Posterior cingulate gyrus (tissue), 11 donors: ENCODE measurements around the gene LIN28B.
"Not testable (repeated sequence)": the region's sequence is repeated elsewhere in the genome, so short reads cannot be mapped to it uniquely, and the experiment has no call there.

ENCODE experiments used
- DNase-seq, 10 donors: peaks; one replicate each; pipeline versions ENCODE4 v3.0.0 to v3.0.0-alpha.2; 2020 to 2021; ENCODE audit warnings: mixed read lengths in 3 of 10
- intact Hi-C: fragments of 100-400 bp; cut with DNase I; formaldehyde crosslinking; loops from one replicate; pipeline ENCODE4 v1.15.1; 2023

The LIN28B gene

DNA sequence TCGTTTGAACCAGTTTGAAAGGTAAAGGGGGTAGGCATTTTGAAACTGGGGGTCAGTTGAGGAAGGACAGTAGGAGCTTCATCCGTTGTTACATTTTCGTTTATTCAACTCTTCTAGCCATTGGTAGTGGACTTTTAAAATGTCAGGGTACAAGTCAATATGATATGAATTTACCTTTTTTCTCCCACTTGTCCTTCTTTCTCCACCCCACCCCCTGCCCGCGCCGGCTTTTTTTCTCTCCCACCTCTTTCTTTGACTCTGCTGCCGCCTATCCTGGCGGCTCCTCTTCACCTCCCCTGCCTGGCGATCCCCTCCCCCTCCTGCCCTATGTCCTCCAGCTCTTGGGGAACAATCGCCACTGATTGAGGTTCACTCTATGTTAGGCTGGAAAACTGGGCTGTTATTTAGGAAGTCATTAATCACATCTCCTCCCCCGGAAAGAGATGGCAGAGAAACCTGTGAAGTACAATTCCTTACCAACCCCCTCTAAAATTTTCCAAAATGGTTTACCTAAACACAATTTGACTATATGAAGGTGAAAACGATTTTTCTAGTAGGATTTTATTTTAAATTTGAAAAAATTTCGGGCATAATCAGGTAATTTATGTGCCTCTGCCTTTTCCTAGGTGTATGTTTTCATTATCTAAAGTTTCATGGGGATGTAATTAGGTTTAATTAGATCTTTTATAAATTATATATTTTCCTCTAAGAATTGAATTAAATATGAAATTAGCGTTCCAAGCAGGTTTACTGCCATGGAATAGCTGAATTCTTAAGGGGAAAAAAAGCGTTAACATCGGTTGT lies 778 bp upstream of the LIN28B start:
- intact Hi-C loops: no loop called here
- peak in 3 of 10 donors; percentile 20 to 63 (median 54) for DNase-seq

DNA sequence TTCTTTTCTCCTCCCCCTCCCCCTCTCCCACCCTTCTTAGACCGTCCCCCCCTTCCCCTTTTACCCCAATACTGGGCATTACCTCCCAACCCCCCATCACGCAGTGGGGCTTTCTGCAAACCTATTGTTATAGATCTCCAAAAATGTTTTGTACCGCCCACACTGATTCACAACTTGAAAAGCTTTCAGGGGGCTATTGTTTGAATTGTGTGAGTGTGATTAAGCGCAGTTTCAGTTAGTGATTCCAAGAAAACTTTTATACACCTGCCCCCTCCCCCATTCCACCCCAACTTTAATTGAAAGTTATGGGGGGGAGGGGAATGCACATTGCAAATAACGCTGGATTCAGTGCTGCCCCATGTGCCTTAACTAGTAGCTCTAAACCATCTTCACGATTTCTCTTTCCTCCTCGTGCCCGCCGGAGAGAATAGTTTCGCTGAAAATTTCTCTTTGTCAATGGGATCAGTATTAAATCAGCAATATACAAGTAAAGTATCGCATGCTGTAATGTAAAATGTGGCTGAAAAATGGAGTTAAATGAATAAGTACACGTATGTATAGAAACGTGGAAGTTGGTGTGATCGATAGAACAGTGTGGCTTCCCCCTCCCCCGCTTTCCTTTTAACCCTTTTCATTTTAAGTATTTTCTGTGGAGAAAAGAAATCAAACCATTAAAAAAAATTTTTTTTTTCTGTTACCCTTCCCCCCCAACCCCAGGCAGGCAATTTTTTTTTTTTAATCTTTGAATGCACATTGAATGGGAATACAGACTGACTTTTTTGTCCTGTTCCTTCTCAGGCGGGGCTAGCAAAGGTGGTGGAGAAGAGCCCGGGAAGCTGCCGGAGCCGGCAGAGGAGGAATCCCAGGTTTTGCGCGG lies 632 bp downstream of the LIN28B start:
- no peak for DNase-seq
- intact Hi-C loops: no loop called here

DNA sequence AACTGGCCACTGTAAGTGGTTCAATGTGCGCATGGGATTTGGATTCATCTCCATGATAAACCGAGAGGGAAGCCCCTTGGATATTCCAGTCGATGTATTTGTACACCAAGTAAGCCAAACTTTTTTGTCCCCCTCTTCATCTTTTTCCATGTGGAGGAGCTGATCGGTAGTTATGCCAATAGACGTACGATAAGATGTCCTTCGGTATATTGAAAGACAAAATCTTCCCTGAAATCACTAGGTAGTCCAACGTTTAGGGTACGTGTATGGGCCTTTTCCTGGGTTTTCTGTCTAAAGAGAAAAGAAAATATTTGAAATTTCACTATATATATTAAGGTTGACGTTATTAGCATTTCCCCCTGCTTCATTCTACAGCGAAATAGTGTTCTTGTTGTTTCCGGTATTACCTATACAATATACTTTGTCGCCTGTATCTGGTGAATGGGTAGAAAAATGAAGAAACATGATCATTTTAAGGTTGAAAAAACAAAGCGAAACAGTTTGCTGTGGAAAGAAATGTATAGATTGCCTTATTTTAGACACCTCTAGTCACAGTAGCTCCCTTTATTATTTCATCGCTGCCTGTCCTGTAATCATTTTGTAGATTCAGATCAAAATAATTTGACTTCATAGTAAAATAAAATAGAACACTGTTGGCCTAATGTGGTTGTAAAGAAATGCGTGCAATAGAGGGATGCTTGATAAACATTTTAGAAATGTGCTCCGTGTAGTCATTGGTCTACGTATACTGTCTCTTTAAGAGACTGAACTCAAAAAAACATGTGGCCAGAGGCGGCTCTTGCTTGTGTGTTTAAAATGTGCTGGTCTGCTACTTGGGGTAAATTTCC lies 1.5 kb downstream of the LIN28B start:
- DNase-seq: no peak
- intact Hi-C loops: no loop called here

DNA sequence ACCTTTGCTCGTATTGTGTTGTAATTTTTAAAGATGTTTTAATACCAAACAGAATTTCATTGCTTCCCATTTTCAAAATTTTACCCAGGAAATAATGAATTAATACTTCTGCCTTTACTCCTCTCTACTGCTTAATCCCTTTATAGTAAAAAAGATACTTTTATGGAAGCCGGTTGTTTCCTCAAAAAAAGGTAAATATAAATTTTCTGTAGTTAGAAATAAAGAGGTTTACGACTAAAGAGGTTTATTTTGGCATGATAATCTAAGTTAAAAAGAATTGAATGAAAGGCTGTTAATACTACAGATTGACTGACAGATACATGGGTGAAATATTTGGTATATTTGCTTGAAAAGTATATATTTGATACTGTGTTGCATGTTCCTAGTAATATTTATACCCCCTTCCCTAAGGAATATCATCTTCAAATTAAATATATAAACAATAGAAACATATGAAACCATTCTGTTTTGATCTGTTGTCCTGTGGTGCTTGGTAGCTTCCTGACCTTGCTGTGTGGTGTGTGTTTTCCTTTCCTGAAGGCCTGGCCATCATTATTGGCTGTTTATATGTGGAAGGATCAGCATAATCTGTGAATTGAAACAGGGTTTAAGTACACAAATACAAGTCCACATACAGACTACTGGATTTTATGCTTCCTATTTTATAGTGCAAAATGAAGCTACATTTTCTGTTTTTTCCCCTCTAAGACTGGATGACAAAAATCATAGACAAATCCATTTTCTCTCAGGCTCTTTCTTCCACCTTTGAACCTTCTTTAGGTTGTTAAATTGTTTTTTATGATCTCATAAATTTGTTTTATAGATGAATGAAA lies 2.3 kb downstream of the LIN28B start:
- intact Hi-C loops: no loop called here
- no peak for DNase-seq

DNA sequence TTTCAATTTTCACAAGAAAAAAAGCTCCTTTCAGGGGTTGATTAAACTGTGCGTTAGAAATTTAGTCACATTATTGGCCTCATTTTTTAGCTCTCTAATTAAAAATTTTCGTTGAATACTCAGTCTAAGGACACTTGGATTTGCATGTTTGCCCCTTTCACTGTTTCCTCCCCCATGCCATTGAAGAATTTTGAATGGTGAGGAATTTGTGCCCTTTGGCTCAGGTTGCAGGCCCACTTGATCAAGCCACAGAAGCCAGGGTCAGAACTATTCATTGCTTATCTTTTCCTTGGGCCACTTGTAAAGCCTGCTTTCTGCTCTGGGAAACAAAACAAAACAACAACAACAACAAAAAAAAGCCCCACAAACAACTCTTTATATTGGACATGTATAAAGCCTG lies 12.2 kb downstream of the LIN28B start:
- intact Hi-C loops: no loop called here
- no peak for DNase-seq

DNA sequence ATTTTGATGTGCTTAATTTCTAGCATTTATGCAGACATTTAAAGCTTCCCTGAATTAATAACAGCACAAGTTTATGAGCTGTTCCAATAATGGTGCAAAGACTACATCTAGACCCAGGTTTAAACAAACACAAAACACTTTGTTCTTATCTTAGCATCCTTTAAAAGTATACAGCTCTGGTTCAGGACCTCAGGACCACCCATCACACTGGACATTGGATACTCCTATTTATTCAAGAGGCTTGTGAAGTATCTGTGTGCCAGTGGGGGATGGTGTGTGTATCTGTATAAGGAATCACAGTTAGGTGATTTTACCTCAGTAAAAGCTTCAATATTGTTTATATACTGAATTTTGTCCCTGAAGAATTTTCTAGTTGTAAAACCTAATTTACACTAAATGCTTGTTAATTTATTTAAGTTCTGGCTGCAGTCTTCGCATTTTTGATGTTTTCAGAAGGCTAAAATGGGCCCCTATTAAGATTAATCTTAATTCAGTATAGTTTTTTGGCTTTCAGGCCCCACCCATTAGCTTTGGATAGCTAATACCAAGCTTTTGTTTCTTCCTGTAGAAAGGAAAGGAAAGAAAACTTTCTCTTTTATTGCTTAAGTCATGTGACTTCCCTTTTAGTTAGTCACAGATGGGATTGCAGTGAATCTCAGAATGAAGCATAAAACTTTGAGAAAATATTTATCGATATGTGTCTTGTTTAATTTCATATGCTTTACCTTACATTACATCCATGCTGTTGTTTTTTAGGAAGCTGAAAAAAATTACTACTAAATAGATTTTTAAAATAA lies 13.1 kb downstream of the LIN28B start:
- intact Hi-C loops: no loop called here
- no peak for DNase-seq

DNA sequence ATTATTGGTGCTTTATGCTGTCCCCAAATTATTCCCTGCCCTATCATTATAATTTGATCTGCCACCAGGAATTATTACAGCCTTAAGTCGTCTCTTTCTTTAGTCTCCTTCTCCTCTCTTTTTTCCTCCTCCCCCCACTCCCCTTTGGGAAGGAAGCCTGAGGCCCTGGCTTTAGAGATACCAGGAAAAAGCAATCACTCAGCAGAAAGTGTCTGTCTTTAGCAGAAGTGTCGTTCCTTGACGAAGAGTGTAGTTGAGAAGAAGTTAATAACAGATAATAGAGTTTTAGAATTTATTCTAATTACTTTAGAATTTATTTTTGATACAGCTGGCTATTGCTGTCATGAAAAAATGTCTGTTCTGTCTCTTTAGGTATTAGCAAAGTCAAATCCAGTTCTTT lies 16.5 kb downstream of the LIN28B start:
- no peak for DNase-seq
- intact Hi-C loops: no loop called here

DNA sequence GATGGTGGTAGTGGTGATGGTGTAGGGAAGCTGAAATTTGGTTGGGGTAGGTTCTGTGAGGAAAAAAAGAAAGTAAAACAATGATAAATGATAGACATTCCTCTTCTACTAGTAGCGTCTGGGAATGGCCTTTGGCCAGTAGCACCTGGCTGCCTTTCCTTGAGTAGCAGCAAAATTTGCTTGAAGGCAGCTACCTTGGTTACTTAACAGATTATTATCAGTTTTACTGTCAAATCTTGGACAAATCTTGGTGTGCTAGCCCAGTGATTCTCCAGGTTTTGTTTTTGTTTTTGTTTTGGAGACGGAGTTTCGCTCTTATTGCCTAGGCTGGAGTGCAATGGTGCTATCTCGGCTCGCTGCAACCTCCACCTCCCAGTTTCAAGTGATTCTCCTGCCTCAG lies 26.4 kb downstream of the LIN28B start:
- intact Hi-C loops: no loop called here
- no peak for DNase-seq

DNA sequence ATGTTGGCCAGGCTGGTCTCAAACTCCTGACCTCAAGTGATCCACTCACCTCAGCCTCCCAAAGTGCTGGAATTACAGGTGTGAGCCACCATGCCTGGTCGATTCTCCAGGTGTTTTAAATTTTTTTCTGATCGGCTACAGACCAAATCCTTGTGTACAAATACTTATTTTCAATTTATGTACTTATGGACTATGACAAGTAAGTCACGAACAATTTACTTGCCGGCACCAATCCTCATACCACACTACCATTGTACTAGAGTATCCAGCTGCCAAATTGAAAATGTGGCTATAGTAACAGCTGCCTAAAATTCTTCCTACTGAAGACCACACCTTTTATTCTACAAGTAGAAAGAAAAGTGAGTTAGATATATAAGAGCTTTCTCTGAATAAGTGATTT lies 26.9 kb downstream of the LIN28B start:
- intact Hi-C loops: no loop called here
- no peak for DNase-seq

DNA sequence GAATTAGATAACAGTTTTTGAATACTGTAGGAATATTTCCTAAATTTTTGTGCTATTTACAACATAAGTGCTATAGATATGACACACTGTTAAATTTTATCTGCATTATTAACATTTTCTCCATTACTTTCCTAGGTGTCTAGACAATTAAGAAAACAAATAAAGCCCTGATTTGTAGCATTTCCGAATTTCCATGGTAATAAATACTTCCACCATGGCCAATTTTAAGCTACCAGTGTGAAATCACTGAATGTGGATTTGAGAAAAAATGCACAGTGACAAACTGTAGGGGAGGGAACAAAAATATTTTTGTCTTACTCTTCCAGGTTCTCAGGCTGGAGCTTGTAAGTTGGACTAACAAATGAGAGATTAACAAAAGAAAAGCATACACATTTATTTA lies 27.9 kb downstream of the LIN28B start:
- intact Hi-C loops: no loop called here
- no peak for DNase-seq

DNA sequence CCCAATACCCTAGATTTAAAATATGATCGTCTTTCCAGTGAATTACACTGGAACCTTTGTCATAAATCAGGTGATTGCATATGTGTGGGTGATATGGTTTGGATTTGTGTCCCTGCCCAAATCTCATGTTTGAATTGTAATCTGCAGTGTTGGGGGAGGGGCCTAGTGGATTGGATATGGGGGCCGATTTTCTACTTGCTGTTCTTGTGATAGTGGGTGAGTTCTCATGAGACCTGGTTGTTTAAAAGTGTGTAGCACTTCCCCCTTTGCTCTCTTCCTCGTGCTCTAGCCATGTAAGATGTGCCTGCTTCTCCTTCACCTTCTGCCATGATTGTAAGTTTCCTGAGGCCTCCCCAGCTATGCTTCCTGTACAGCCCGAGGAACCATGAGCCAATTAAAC lies 29.0 kb downstream of the LIN28B start:
- DNase-seq, intact Hi-C loops: not testable (repeated sequence)

DNA sequence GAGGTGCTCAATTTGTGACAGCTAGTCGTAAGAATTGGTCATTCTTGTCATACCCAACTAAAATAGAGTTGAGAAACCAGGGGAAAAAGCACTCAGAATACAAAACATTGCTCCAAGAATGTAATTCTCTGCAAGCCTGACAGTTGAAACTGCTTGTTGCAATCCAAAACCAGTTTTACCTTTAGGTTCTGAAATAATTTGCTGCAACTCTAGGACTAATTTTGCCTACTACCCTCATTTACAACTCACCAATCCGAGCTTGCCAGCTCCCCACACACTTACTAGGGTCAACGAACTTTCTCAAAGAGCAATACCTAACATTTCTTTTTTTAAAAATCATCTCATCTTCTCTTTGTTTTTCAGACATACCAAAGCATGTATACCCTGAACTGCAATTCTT lies 29.7 kb downstream of the LIN28B start:
- no peak for DNase-seq

DNA sequence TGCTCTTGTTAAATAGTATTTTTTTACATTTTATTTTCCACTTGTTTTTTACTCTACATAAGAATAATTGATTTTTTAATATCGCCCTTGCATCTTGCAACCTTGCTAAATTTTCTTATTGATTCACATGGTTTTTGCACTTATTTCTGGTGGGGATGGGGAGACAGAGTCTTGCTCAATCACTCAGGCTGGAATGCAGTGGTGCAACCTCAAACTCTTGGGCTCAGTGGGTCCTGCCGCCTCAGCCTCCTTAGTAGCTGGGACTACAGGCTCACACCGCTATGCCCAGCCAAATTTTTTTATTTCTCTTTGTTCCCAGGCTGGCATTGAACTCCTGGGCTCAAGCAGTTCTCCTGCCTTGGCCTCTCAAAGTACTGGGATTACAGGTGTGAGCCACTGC lies 30.3 kb downstream of the LIN28B start:
- intact Hi-C loops: no loop called here
- DNase-seq: no peak

More for the DNA sequence above, 29.7 kb downstream of the LIN28B start:
- intact Hi-C loops: no loop called here

DNA sequence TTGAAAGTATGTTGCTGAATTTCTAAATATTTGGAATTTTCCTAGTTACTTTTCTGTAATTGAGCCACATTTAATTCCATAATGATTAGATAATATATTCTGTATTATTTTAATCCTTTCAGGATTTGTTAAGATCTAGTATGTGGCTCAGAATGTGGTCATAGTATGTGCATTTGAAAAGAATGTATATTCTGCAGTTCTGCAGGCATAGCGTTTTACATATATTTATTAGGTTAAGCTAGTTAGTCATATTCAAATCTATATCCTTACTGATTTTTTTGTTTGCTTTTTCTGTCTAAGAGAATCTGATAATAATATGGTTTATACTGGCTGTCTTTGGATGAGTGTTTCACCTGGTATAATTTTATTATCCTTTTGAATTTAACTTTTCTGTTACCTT lies 33.2 kb downstream of the LIN28B start:
- no peak for DNase-seq
- intact Hi-C loops: no loop called here

DNA sequence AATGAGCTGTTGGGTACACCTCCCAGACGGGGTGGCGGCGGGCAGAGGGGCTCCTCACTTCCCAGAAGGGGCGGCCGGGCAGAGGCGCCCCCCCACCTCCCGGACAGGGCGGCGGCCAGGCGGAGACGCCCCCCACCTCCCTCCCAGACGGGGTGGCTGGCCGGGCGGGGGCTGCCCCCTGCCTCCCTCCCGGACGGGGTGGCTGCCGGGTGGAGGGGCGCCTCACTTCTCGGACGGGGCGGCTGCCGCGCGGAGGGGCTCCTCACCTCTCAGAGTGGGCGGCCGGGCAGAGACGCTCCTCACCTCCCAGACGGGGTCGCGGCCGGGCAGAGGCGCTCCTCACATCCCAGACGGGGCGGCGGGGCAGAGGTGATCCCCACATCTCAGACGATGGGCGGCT lies 34.2 kb downstream of the LIN28B start:
- intact Hi-C loops: not testable (repeated sequence)
- peak in 1 of 10 donors; percentile 71 for DNase-seq

DNA sequence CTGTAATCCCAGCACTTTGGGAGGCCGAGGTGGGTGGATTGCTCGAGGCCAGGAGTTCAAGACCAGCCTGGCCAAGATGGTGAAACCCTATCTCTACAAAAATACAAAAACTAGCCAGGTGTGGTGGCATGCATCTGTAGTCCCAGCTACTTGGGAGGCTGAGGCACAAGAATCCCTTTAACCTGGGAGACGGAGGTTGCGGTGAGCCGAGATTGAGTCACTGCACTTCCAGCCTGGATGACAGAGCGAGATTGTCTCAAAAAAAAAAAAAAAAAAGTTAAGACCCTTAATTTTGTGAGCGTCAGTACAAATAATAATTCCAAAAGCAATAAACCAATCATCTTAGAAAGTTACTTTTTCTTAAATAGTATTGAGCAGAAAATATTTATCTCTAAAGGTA lies 36.7 kb downstream of the LIN28B start:
- intact Hi-C loops: not testable (repeated sequence)

DNA sequence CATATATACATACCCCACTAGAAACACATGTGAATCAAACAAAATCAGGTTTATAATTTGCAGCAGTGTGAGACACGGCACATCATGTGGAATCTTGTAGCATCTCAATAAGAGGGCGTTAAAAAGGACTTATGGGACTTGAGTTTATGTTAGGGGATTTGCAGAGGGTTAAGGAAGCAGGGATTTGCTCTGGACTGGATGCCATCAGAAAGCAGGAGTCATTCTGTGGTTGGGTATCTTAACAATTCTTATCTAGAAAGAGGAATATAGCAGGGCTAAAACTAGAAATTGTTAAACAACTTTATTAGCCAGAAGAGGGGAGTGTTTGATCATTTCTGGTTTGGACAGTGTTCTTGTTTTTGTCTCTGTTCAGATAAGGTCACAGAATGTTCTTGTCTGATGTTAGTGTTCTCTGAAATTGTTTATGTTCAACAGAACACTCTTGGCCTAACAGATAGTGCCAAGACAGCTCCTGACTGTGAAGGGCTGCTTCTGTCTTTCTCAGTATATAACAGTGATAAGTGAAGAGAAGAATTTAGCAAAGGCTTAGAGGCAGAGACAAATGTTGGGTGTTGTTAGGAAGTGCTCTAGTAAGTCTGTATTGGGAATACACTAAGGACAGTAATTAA lies 39.2 kb downstream of the LIN28B start:
- intact Hi-C loops: no loop called here
- no peak for DNase-seq

More for the DNA sequence above, 36.7 kb downstream of the LIN28B start:
- not testable (repeated sequence) for DNase-seq

DNA sequence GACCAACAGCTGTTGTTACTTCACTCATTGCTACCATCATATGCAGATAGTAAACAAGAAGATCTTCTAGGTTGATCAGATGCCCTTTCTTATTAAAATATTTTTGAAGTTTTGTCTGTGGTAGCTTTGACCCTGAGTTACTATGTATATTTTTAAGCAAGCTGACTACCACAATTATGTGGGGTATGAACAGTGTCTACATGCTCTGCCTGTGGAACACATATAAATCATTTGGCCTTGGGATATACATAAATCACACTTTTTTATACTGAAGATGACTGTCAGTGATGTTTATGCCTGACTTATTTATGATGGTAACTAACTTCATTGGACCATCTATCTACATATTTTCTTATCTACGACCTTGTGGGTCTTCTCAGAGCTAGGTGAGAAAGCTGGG lies 44.2 kb downstream of the LIN28B start:
- intact Hi-C loops: no loop called here
- no peak for DNase-seq

DNA sequence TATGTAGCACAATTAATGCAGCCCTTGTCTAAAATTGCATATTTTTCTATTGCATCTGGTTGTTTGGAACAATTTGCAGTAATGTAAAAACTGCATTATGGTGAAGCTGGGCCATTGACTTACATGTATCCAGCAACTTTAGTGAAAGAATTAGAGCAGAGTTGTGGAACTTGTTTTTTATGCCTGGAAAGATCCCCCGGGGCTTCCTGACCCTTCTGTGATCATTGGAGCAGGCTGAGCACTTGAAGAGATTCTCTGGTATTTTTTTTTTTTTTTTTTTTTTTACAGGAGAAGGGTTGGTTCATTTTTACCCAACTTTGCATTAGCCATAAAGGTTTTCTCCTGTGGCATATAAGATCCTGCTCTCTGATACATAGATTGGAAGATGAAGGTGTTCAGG lies 45.0 kb downstream of the LIN28B start:
- intact Hi-C loops: no loop called here
- DNase-seq: no peak
